Stimulated activated naive B cell treated with anti-CD40 and anti-IgM and Interleukin-4, amounts not matched to agents 10 μg/mL and 1 μg/mL and 100 μg/mL, for 72 hours (primary cell): Measurements from ENCODE around the gene KRT72.

Source experiments
- ATAC-seq, 2 donors: fragments of 150-1000 bp; cut with Tn5 transposase; replicated peaks; 2 replicates each; pipeline ENCODE4 v1.10.0; 2021; ENCODE audit warnings: moderate library complexity in 1 of 2
- DNase-seq: peaks from one replicate; pipeline ENCODE4 v3.0.0; 2021
- H3K27ac Mint-ChIP-seq: one replicate; pipeline ENCODE4 v1.8.0; 2022; ENCODE audit warnings: mild to moderate bottlenecking, mixed read lengths
- H3K27me3 Mint-ChIP-seq, 2 donors: one replicate each; pipeline ENCODE4 v1.8.0; 2022; ENCODE audit warnings: mixed read lengths in 2 of 2
- H3K36me3 Mint-ChIP-seq, 2 donors: one replicate each; pipeline ENCODE4 v1.8.0; 2022; ENCODE audit warnings: mixed read lengths in 2 of 2, mild to moderate bottlenecking in 1 of 2
- H3K4me1 Mint-ChIP-seq, 2 donors: one replicate each; pipeline ENCODE4 v1.8.0; 2022; ENCODE audit warnings: mixed read lengths in 2 of 2, mild to moderate bottlenecking in 1 of 2
- H3K4me3 Mint-ChIP-seq, 2 donors: one replicate each; pipeline ENCODE4 v1.8.0; 2022; ENCODE audit warnings: mild to moderate bottlenecking in 2 of 2, mixed read lengths in 2 of 2, moderate library complexity in 1 of 2
- H3K9me3 Mint-ChIP-seq, 2 donors: one replicate each; pipeline ENCODE4 v1.8.0; 2022; ENCODE audit warnings: mixed read lengths in 2 of 2, mild to moderate bottlenecking in 1 of 2

Gene KRT72

DNA sequence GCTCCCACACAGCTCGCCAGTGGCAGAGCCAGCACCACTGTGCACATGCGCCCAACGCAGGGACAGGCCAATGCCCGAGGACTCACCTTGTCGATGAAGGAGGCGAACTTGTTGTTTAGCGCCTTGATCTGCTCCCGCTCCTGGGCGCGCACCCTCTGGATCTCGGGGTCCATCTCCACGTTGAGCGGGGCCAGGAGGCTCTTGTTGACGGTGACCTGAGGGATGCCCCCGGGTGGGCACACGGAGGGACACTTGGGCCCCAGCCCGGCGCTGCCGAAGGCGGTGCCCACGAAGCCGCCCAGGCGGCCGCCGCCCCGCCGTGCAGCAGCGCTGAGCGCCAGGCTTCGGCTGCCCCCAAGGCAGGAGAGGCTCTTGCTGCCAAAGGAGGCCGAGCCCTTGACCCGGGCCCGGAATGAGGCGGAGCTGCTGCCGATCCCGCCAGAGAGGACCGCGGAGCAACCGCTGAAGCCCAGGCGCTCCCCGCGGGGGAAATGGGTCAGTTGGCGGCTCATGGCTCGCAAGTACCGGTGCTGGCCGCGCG, at the start of gene KRT72:
KRT72 (minus strand) TSS at position 523 of the 541 bp plus-strand sequence; CDS start at position 512, 11 bp downstream.
- DNase-seq (no peak), ATAC-seq (no peak)
- H3K36me3 Mint-ChIP-seq, result no peaks in the 10 kb centered on the region
- peaks cover 39 to 41% of the 10 kb centered on the region in 2 donors for H3K27me3 Mint-ChIP-seq
- no peak within 1 kb of the TSS for H3K27ac Mint-ChIP-seq
- H3K9me3 Mint-ChIP-seq, result no peaks in the 10 kb centered on the region
- H3K4me3 Mint-ChIP-seq, result no peak within 1 kb of the TSS
- H3K4me1 Mint-ChIP-seq, result no peaks in the 10 kb centered on the region

DNA sequence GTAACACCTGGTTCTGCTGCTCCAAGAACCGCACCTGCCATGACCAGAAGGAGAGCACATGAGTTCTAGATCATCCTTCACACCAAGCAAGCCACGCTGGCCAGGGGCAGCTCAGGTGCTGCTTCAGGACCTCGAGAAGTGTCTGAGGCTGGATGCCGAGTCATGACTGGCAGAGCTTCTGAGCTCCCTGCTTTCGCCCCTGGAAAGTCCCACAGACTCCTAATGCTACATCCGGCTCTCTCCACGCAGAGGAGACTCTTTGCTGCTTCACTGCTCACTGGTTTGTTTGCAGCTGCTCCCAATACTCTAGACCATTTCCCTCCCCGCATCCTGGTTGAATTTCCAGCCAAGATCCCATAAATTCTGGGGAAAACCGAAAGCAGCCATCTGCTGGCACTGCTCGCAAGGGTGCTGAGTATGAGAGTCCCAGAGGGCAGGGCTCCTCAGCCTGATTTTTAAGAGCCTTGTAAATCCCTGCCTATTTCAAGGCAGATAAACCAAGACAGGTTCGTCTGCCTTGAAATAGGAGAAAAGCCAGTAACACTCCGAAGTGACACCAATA, 49.3 kb upstream of the KRT72 start:
- H3K27me3 Mint-ChIP-seq, result no peaks in the 10 kb centered on the region
- H3K36me3 Mint-ChIP-seq, result no peaks in the 10 kb centered on the region
- ATAC-seq, result no peak
- no peaks in the 10 kb centered on the region for H3K4me1 Mint-ChIP-seq
- no peaks in the 10 kb centered on the region for H3K9me3 Mint-ChIP-seq
- no peak overlapping the region for H3K27ac Mint-ChIP-seq
- no peak for DNase-seq
- no peak overlapping the region for H3K4me3 Mint-ChIP-seq

DNA sequence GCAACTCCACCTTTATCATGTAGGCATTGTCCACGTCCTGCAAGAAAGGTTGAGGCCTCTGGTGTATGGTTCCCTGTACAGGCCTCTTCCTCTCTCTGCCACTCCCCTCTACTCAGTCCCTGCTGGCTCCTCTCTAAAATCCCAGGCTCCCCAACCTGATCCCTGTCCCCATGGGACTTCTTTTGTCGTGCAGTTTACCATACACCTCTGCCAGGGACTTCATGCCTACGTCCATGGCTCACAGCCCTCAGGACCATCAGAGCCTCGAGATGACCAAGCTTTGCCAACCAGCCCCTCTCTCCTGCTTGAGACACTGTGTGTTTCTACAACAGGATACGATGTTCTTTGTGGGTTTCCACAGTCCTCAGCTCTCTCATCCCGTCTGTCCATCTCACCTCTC, 47.8 kb upstream of the KRT72 start:
- no peak overlapping the region for H3K27ac Mint-ChIP-seq
- no peaks in the 10 kb centered on the region for H3K36me3 Mint-ChIP-seq
- H3K4me1 Mint-ChIP-seq, result no peaks in the 10 kb centered on the region
- peaks cover 0 to 5% of the 10 kb centered on the region in 2 donors for H3K27me3 Mint-ChIP-seq
- no peaks in the 10 kb centered on the region for H3K9me3 Mint-ChIP-seq
- DNase-seq, result no peak
- H3K4me3 Mint-ChIP-seq, result no peak overlapping the region
- no peak for ATAC-seq

DNA sequence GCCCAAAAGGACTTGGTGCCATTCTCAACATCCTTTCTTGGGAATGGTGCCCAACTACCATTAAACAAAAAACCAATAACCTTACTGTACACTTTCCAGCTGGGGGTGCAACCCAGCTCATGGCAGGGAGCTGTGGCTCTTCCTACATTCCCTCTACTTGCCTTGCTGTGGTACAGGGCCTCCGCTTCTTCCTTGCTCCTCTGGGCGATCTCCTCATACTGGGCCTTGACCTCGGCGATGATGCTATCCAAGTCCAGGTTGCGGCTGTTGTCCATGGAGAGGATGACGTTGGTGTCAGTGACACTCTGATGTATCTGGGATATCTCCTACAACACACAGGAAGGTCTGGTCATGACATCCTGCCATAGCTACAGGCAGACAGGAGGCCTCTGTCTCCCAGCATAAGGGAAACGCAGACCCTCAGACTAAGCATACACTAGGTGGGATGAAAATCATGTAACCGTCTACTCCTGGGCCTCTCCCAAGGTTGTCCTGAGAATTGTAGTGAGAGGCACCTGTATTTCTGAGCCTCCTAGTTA, 46.8 kb upstream of the KRT72 start:
- H3K27me3 Mint-ChIP-seq, result peaks cover 0 to 8% of the 10 kb centered on the region in 2 donors
- no peak for DNase-seq
- H3K4me1 Mint-ChIP-seq, result no peaks in the 10 kb centered on the region
- no peaks in the 10 kb centered on the region for H3K9me3 Mint-ChIP-seq
- ATAC-seq, result no peak
- no peaks in the 10 kb centered on the region for H3K36me3 Mint-ChIP-seq
- no peak overlapping the region for H3K27ac Mint-ChIP-seq
- no peak overlapping the region for H3K4me3 Mint-ChIP-seq

DNA sequence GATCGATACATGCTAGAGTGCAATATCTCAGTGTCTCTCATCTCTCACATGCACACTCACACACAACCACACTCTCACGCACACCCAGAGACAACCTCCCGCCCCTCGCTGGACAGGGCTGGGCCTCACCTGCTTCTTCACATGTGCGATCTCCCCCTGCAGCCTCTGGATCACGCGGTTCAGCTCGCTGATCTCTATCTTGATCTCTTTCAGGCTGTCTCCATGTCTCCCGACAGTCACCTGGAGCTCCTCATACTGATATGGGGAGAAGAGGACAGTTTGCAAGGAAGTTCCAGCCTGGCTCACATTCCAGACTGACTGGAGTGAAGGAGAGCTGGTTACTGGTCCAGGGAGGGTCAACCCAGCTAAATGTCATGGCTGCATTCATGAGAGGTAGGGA, 46.3 kb upstream of the KRT72 start:
- Mint-ChIP-seq H3K9me3 (no peaks in the 10 kb centered on the region), H3K4me3 (no peak overlapping the region), H3K27me3 (peaks cover 0 to 8% of the 10 kb centered on the region in 2 donors), H3K4me1 (no peaks in the 10 kb centered on the region), H3K36me3 (no peaks in the 10 kb centered on the region), H3K27ac (no peak overlapping the region)
- no peak for ATAC-seq
- no peak for DNase-seq

DNA sequence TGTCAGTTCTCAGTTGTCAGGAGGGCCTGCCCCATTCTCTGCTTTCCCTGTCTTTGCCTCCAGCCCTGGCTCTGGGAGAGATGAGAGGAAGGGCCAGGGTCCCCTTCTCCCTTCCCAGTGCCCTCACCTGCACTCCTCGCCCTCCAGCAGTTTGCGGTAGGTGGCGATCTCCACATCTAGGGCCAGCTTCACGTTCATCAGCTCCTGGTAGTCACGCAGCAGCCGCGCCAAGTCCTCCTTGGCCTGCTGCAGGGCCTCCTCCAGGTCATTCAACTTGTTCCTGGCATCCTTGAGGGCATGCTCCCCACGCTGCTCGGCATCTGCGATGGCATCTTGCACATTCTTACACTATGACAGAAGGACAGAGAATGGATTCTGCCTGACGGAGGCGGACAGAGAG, 45.4 kb upstream of the KRT72 start:
- no peaks in the 10 kb centered on the region for H3K9me3 Mint-ChIP-seq
- no peaks in the 10 kb centered on the region for H3K36me3 Mint-ChIP-seq
- no peak overlapping the region for H3K27ac Mint-ChIP-seq
- ATAC-seq (no peak), DNase-seq (no peak)
- no peaks in the 10 kb centered on the region for H3K4me1 Mint-ChIP-seq
- peaks cover 7 to 14% of the 10 kb centered on the region in 2 donors for H3K27me3 Mint-ChIP-seq
- no peak overlapping the region for H3K4me3 Mint-ChIP-seq

DNA sequence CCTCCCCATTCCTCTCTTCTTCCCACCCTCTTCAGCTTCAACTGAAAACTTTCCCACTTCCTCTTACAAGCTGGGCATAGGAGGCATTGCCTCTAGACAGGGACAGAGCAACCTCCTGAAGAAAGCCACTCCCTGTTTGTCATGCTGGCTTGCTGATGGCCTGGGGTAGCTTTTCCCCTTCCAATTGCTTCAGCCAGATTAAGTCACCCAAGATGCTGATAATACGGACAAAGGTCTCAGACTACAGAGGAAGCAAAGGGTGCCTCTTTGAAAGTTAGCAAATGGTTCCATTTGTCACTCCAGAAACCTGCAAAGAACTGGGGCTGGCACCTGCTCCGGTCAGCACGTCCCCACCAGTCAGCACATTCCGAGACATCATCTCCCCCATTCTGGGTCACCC, 44.7 kb upstream of the KRT72 start:
- ATAC-seq (no peak), DNase-seq (no peak)
- Mint-ChIP-seq H3K4me3 (no peak overlapping the region), H3K4me1 (no peaks in the 10 kb centered on the region), H3K27ac (no peak overlapping the region), H3K27me3 (peaks cover 9 to 15% of the 10 kb centered on the region in 2 donors), H3K36me3 (no peaks in the 10 kb centered on the region), H3K9me3 (no peaks in the 10 kb centered on the region)

DNA sequence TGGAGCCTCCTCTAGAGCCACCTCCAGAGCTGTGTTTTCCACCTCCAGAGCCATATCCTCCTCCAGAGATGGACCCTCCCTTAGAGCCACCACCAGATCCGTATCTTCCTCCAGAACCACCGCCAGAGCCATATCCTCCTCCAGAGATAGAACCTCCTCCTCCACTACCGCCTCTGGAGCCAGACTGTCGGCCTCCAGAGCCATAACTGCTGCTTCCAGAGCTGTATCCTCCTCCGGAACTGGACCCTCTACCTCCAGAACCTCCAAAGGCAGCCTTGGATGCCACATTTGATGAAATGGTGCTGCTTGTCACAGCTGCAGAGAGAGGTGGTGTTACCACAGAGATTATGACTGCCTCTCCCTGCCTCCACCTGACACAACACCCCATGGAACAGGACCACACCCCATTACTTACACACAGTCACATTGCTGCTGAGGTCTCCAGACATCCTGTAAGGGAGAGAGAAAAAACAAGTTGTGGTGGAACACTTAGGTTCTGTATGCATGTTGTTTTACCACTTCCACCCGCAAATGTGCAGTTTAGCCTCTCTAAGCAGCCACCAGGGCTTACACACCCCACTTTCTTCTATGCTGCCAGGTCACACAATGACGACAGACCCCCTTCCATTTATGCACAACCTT, 44.0 kb upstream of the KRT72 start:
- ATAC-seq (no peak), DNase-seq (no peak)
- Mint-ChIP-seq H3K27ac (no peak overlapping the region), H3K4me1 (no peaks in the 10 kb centered on the region), H3K36me3 (no peaks in the 10 kb centered on the region), H3K9me3 (no peaks in the 10 kb centered on the region), H3K27me3 (peaks cover 9 to 15% of the 10 kb centered on the region in 2 donors), H3K4me3 (no peak overlapping the region)

DNA sequence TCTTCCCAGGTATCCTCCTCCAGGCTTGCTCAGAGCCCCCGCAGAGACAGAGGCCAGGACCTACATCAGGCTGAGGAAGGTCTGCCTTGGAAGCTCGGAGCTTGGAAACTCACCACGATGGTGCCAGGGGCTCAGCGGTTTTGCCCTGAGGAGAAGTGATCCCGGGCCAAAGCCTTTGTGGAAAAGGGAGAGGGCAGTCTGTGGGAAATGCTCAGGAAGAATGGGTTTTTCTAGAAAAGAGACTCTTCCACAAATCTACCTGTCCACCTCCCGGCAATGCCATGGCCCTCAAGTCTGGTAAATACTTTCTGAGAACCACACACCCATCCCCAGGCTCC, 42.8 kb upstream of the KRT72 start:
- Mint-ChIP-seq H3K4me1 (no peaks in the 10 kb centered on the region), H3K27me3 (peaks cover 9 to 20% of the 10 kb centered on the region in 2 donors), H3K4me3 (no peak overlapping the region), H3K9me3 (no peaks in the 10 kb centered on the region), H3K36me3 (no peaks in the 10 kb centered on the region), H3K27ac (no peak overlapping the region)
- no peak for DNase-seq
- no peak for ATAC-seq

DNA sequence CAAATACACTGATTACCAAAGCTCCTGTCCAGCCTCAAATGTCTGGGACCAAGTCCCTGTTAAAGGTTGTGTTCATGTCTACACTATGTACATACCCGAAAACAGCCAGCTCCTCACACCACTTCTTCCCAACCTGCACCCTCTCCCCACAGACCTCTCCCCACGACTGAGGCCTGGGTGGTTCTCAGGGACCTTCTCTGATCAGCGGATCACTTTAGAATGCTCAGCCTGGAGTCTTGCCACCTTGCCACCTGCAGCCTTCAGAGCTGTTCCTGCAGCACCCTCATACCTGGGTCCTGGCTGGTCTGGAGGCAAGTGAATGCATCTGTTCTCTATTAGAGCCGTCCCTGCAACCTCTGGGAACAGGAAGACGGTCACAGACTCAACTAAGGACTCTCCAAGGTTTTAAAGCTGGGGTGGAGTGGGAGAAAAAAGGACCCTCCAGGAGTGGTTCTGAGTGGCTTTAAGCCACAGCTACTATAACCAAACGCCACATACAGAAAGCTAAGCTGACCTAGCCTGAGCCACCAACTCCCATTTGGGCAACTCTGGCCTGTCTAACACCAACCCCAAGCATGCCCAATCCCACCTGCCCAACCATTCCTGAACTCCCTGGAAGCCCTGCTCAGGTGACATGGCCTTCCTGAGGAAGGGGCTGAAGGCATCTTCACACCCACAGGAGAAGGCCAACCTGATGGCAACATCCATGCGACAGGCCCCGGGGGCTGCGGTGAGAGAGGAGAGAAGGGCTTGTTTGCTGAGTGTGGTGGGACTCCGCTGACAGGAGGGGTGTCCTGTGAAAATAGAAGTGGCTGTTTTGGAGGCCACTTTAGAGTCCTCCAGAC, 42.2 kb upstream of the KRT72 start:
- H3K27me3 Mint-ChIP-seq, result peaks cover 9 to 20% of the 10 kb centered on the region in 2 donors
- H3K4me3 Mint-ChIP-seq, result no peak overlapping the region
- ATAC-seq (no peak), DNase-seq (no peak)
- H3K4me1 Mint-ChIP-seq, result no peaks in the 10 kb centered on the region
- no peak overlapping the region for H3K27ac Mint-ChIP-seq
- H3K9me3 Mint-ChIP-seq, result no peaks in the 10 kb centered on the region
- H3K36me3 Mint-ChIP-seq, result no peaks in the 10 kb centered on the region

DNA sequence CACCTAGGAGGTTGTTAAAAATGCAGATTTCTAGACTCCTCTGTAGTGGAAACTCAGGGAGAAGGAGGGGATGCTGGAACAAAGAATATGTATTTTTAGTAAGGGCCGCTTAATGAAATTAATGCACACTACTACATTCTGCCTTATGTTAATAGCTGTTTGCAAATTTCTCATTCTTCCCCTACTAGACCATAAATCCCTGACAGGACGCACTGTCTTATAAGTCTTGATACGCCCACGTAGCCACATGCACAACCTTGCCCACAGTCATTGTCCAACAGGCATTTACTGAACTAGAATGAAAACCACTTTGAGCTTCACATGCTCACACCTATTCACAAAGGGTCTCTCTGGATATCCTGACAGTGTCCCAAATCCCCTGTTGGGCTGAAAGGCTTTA, 40.2 kb upstream of the KRT72 start:
- Mint-ChIP-seq H3K4me3 (no peak overlapping the region), H3K9me3 (no peaks in the 10 kb centered on the region), H3K36me3 (no peaks in the 10 kb centered on the region), H3K27ac (no peak overlapping the region), H3K27me3 (peaks cover 9 to 24% of the 10 kb centered on the region in 2 donors), H3K4me1 (no peaks in the 10 kb centered on the region)
- no peak for DNase-seq
- ATAC-seq, result no peak

DNA sequence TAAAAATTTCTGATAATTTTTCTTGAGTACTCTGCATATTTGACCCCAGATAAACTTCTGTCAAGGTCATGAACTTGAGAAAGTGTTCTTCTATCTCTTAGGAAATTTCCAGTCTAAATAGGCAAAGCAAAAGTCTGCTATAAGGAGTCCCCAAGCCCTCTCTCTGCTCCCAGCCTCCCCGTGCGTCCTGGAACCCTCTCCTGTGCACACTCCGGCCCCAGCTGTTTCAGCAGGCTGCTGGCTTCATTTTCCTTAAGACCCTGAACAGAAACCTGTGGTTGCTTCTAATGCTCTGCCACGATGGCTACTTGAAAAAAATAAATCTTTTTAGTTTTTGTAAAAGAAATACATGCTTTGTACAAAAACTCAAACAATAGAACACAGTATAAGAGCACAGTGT, 36.0 kb upstream of the KRT72 start:
- Mint-ChIP-seq H3K4me3 (no peak overlapping the region), H3K27me3 (peaks cover 16 to 21% of the 10 kb centered on the region in 2 donors), H3K27ac (no peak overlapping the region), H3K36me3 (no peaks in the 10 kb centered on the region), H3K9me3 (no peaks in the 10 kb centered on the region), H3K4me1 (no peaks in the 10 kb centered on the region)
- DNase-seq (no peak), ATAC-seq (no peak)

DNA sequence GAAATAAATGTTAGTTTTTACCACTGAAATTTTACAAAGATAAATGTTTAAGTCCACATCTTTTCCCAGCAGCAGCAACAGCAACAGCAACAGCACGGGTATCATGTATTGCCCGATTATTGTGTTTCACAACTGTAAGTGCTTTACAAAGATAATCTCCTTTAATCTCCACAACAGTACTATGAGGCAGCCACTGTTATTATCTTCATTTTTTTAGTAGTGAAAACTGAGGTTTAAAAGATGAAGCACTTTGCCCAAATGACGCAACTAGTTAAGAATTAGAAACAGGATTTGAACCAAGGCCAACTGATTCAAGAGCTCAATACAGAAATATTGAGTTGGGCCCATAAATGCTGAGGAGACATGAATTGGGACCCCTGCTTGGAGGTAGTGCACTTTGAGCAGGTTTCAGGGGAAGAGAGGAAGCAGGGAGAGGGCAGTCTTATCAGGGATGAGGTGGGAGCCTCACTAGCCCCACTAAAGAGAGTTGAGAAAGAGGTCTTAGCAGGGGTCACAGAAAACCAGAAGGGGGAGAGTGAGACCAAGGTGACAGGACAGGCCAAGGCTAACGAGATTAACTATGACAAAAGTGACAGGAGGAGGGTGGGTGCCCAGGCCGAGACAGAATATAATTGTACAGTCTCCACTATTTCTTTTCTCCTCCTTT, 35.5 kb upstream of the KRT72 start:
- ATAC-seq (no peak), DNase-seq (no peak)
- H3K27me3 Mint-ChIP-seq, result peaks cover 10 to 17% of the 10 kb centered on the region in 2 donors
- no peaks in the 10 kb centered on the region for H3K36me3 Mint-ChIP-seq
- H3K27ac Mint-ChIP-seq, result no peak overlapping the region
- H3K4me1 Mint-ChIP-seq, result no peaks in the 10 kb centered on the region
- H3K9me3 Mint-ChIP-seq, result no peaks in the 10 kb centered on the region
- H3K4me3 Mint-ChIP-seq, result no peak overlapping the region

DNA sequence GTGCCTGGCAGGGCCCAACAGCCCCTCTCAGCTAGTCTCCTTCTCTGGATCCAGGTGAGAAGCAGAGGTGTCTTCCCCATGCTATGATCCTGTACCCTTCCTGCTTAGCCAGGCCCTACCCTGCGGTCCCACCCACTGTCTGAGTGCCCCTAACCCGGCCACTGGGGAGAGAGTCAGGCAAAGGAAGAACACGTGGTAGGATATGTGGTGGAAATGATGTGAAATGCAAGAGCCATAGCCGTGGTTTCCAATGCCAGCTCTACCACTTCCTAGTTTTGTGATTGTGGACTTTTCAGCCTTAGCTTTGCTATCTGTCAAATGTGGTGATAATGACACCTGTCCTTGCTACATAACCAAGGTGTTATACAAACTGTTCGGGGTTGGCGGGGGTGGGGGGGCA, 34.9 kb upstream of the KRT72 start:
- H3K4me3 Mint-ChIP-seq, result no peak overlapping the region
- no peak for DNase-seq
- no peaks in the 10 kb centered on the region for H3K9me3 Mint-ChIP-seq

More for the DNA sequence above, 34.9 kb upstream of the KRT72 start:
- H3K27ac Mint-ChIP-seq, result no peak overlapping the region
- no peaks in the 10 kb centered on the region for H3K36me3 Mint-ChIP-seq
- no peaks in the 10 kb centered on the region for H3K4me1 Mint-ChIP-seq
- ATAC-seq, result no peak
- H3K27me3 Mint-ChIP-seq, result peaks cover 7 to 15% of the 10 kb centered on the region in 2 donors
